ENCODE data around the gene EIF4A3. TPM values are rescaled to one million over a fixed set of nuclear protein-coding genes. Genes with fewer than 3 reads are reported as not detected.

Gene EIF4A3
- polyA plus RNA-seq, 1 experiment, result 103 TPM

- TF ChIP-seq, protein P1, sequence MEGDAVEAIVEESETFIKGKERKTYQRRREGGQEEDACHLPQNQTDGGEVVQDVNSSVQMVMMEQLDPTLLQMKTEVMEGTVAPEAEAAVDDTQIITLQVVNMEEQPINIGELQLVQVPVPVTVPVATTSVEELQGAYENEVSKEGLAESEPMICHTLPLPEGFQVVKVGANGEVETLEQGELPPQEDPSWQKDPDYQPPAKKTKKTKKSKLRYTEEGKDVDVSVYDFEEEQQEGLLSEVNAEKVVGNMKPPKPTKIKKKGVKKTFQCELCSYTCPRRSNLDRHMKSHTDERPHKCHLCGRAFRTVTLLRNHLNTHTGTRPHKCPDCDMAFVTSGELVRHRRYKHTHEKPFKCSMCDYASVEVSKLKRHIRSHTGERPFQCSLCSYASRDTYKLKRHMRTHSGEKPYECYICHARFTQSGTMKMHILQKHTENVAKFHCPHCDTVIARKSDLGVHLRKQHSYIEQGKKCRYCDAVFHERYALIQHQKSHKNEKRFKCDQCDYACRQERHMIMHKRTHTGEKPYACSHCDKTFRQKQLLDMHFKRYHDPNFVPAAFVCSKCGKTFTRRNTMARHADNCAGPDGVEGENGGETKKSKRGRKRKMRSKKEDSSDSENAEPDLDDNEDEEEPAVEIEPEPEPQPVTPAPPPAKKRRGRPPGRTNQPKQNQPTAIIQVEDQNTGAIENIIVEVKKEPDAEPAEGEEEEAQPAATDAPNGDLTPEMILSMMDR (IDR thresholded peaks at IDR 0.05; ENCODE audit: low read depth, low read length), result no peak
- DNase-seq (ENCODE audit: low read depth, low spot score), result no peak
- no peak overlapping the region for H3K27ac ChIP-seq (ENCODE audit: low read depth, low read length)
- H3K27me3 ChIP-seq (ENCODE audit: control insufficient read depth, insufficient read depth, low read length), result no peaks in the 10 kb centered on the region
- no peak overlapping the region for H3K4me3 ChIP-seq (ENCODE audit: low read depth, low read length)
- no peaks in the 10 kb centered on the region for H3K9me3 ChIP-seq (ENCODE audit: control insufficient read depth, insufficient read depth, low read length)
- CTCF ChIA-PET, result interaction anchor here (1.5 kb wide), 1 partner anchor 133 kb away, joined by 3 read pairs; no protein-coding TSS in a partner anchor
- POLR2A ChIA-PET, result no interaction called here
Observed at GRCh38 chr17:80141463-80142165, 5.3 kb downstream of the EIF4A3 start.

DNA sequence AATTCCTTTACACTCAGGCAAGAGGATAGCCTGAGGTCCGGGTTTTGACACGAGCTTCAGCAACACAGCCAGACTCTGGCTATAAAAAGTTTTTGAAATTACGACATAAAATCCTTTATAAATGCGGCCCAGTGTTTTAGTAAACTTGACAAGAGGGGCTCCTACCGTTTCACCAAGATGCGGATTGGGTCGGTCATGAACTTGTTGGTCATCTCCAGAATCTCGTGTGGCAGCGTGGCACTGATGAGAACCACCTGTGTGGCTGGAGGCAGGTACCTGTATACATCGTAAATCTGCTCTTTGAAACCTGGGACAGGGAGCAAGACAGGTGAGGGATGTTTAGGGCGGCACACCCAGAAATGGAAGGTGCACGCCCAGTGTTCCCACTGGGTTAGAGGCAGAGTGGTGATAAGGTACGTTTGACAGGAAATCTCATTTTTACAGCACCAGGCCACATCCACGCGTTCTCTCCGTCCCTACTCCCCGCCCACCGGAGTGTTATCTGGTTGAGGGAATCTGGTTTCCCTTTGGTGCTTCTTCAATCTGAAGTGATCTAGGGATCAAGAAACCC, 8.0 kb downstream of the EIF4A3 start:
- H3K27ac ChIP-seq (ENCODE audit: low read depth, low read length), result no peak overlapping the region
- ChIA-PET POLR2A (no interaction called here), CTCF (no interaction called here)
- DNase-seq (ENCODE audit: low read depth, low spot score), result no peak
- H3K9me3 ChIP-seq (ENCODE audit: control insufficient read depth, insufficient read depth, low read length), result no peaks in the 10 kb centered on the region
- TF ChIP-seq, protein P1 (IDR thresholded peaks at IDR 0.05; ENCODE audit: low read depth, low read length), result no peak
- H3K27me3 ChIP-seq (ENCODE audit: control insufficient read depth, insufficient read depth, low read length), result no peaks in the 10 kb centered on the region
- no peak overlapping the region for H3K4me3 ChIP-seq (ENCODE audit: low read depth, low read length)

- H3K27me3 ChIP-seq (ENCODE audit: control insufficient read depth, insufficient read depth, low read length), result no peaks in the 10 kb centered on the region
- ChIA-PET POLR2A (interaction anchor here (0.7 kb wide), 1 partner anchor 1858 kb away, joined by 5 read pairs; no protein-coding TSS in a partner anchor), CTCF (interaction anchor here (1.3 kb wide), 1 partner anchor 36 kb away, joined by 4 read pairs; the partner anchor contains the start of gene GAA)
- no peak for DNase-seq (ENCODE audit: low read depth, low spot score)
- H3K27ac ChIP-seq (ENCODE audit: low read depth, low read length), result no peak overlapping the region
- H3K9me3 ChIP-seq (ENCODE audit: control insufficient read depth, insufficient read depth, low read length), result no peaks in the 10 kb centered on the region
- no peak overlapping the region for H3K4me3 ChIP-seq (ENCODE audit: low read depth, low read length)
- TF ChIP-seq, protein P1 (IDR thresholded peaks at IDR 0.05; ENCODE audit: low read depth, low read length), result no peak
Observed at GRCh38 chr17:80137131-80137530, 9.8 kb downstream of the EIF4A3 start.

GRCh38 chr17:80133626-80133970, 13.3 kb downstream of the EIF4A3 start:
- H3K4me3 ChIP-seq (ENCODE audit: low read depth, low read length), result no peak overlapping the region
- no peak for DNase-seq (ENCODE audit: low read depth, low spot score)
- H3K27ac ChIP-seq (ENCODE audit: low read depth, low read length), result no peak overlapping the region
- TF ChIP-seq, protein P1 (IDR thresholded peaks at IDR 0.05; ENCODE audit: low read depth, low read length), result no peak
- CTCF ChIA-PET, result no interaction called here
- H3K9me3 ChIP-seq (ENCODE audit: control insufficient read depth, insufficient read depth, low read length), result no peaks in the 10 kb centered on the region
- POLR2A ChIA-PET, result no interaction called here
- H3K27me3 ChIP-seq (ENCODE audit: control insufficient read depth, insufficient read depth, low read length), result no peaks in the 10 kb centered on the region

DNA sequence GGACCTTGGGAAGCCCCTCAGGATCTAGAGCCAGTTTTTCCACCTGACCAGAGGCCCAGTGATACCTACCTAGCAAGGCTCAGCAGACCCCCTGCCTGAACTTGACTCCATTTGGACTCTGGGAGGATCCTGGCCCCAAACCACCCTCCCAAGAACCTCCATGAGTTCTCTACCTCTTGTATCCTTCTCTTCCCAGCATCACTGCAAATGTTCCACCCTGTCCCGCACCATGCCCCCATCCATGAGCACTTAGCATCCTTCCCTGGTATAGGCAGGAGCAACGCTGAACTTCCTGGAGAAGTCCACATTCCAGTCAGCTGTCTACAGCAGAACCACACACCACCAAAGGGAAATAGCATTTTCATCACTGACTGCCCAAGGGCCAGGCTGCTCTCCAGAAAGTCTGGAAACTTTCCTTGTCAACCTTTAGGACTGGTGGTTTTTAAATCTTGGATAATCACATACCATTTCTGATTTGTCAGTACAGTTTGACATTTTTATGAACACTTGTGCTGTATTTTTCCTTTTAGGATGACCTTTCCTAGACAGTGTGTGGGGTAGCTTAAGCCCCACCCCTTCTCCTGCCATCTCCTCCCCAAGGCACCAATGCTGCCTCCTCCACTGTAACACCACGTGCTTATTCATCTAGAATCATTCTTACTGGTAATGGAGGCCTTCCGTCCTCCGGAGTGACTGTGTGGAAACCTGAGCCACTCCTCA, 13.9 kb downstream of the EIF4A3 start:
- Histone ChIP-seq H3K27ac (ENCODE audit: low read depth, low read length) (no peak overlapping the region), H3K4me3 (ENCODE audit: low read depth, low read length) (no peak overlapping the region), H3K9me3 (ENCODE audit: control insufficient read depth, insufficient read depth, low read length) (no peaks in the 10 kb centered on the region), H3K27me3 (ENCODE audit: control insufficient read depth, insufficient read depth, low read length) (peaks cover 3% of the 10 kb centered on the region)
- DNase-seq (ENCODE audit: low read depth, low spot score), result no peak
- ChIA-PET CTCF (no interaction called here), POLR2A (no interaction called here)
- TF ChIP-seq, protein P1 (IDR thresholded peaks at IDR 0.05; ENCODE audit: low read depth, low read length), result no peak
